GM13976 (cell line): ENCODE data around the gene RAE1.
"Not testable (repeated sequence)": the region's sequence is repeated elsewhere in the genome, so short reads cannot be mapped to it uniquely, and the experiment has no call there.

Source experiments
- DNase-seq: peaks from one replicate; pipeline ENCODE4 v3.0.0; 2012; ENCODE audit warnings: low spot score
- CTCF ChIP-seq: IDR thresholded peaks from 2 replicates; pipeline ENCODE4 v1.5.1; 2012; ENCODE audit warnings: borderline replicate concordance, mild to moderate bottlenecking; ENCODE audit not compliant: insufficient read depth; ENCODE audit errors: extremely low read depth, missing control alignments, control extremely low read depth
- in situ Hi-C: fragments of 300-500 bp; cut with MboI; formaldehyde crosslinking; loops from one replicate; pipeline ENCODE4 v1.12.0; 2022; ENCODE audit warnings: low sequenced_read_pairs, mixed read lengths, inconsistent platforms; ENCODE audit not compliant: unreplicated experiment

RAE1 gene

GRCh38 chr20:57350081-57350710 lies 859 bp upstream of the RAE1 start:
- in situ Hi-C loops: no loop called here
- TF ChIP-seq CTCF: no peak
- DNase-seq: no peak

- in situ Hi-C loops: not testable (repeated sequence)
Observed at GRCh38 chr20:57350726-57351041, 371 bp upstream of the RAE1 start.

GRCh38 chr20:57352305-57352704 lies 1.2 kb downstream of the RAE1 start:
- in situ Hi-C loops: no loop called here
- no peak for TF ChIP-seq CTCF
- no peak for DNase-seq

More at GRCh38 chr20:57350726-57351041, 371 bp upstream of the RAE1 start:
- DNase-seq: not testable (repeated sequence)

- TF ChIP-seq CTCF: no peak
- no peak for DNase-seq
- in situ Hi-C loops: no loop called here
Observed at GRCh38 chr20:57353351-57353750, 2.3 kb downstream of the RAE1 start.

- TF ChIP-seq CTCF: no peak
- in situ Hi-C loops: no loop called here
- no peak for DNase-seq
Observed at GRCh38 chr20:57361517-57361916, 10.5 kb downstream of the RAE1 start.

DNA sequence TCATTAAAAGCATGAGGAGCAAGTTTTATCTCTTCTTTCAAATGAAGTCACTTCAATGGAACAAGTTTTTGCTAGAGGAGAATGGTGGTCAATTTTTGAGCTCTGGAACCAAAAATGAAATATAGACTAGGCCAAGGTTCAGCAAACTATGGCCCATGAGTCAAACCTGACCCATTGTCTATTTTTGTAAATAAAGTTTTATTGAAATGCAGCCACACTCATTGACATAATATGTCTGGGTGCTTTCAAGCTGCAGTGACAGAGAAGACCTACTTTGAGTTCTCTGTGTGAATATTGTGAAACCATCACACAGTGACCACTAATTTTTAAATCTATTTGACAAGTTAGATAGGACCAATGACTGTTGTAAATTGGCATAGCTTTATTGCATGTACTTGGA lies 13.4 kb downstream of the RAE1 start:
- in situ Hi-C loops: no loop called here
- DNase-seq: no peak
- no peak for TF ChIP-seq CTCF

- DNase-seq: no peak
- TF ChIP-seq CTCF: no peak
- in situ Hi-C loops: no loop called here
Observed at GRCh38 chr20:57369596-57369995, 18.5 kb downstream of the RAE1 start.
